Measurements from ENCODE around the gene ACTL6B.

The ACTL6B gene

GRCh38 chr7:100626530-100627237 is 29.6 kb downstream of the ACTL6B start:
- DNase-seq = peak; percentile 51

DNA sequence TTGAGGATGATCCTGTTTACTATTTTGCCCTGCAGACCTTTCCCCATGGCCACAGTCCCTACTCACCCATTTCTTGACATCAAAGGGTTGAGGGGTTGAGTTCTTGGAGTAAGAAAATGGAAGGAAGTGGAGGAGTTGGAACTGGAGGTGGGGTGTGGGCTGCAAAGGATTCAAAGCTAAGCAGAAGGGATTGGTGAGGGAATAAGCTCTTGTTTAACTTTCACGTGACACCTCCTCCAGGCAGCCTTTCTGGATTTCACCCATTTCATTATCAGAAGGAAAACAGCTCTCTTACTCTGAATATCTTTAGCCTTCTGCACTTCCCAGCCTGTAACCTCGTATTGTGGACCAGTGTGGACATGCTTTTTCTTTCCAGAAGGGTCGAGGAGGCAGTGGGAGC is 30.2 kb downstream of the ACTL6B start:
- DNase-seq = no peak

- DNase-seq = no peak
Observed at GRCh38 chr7:100623951-100624824, 32.1 kb downstream of the ACTL6B start.

GRCh38 chr7:100621554-100621953 is 34.7 kb downstream of the ACTL6B start:
- no peak for DNase-seq

DNA sequence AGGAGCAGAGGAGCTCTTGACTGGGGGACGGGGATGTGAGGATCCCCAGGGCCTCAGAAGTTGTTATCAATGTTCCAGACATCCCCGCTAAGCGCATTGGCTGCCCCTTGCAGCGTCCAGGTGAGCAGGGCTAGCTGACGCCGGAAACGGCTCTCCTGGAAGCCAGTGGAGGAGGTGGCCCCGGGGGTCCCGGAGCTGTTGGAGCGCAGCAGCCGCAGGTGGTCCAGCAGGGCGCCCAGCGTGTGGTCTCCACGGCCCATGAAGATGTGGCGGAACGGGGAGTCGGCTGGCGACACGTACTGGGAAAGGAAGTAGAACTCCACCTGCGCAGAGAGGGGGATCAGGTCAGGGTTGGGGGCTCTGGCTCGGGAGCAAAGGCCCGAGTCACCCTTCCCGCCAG is 35.4 kb downstream of the ACTL6B start:
- no peak for DNase-seq

GRCh38 chr7:100620239-100620638 is 36.0 kb downstream of the ACTL6B start:
- DNase-seq = no peak

- DNase-seq = no peak
Observed at GRCh38 chr7:100614308-100614861, 41.9 kb downstream of the ACTL6B start.

- DNase-seq = no peak
Observed at GRCh38 chr7:100613412-100614175, 42.7 kb downstream of the ACTL6B start.

GRCh38 chr7:100612730-100613390 is 43.4 kb downstream of the ACTL6B start:
- DNase-seq = no peak

- peak; percentile 88 for DNase-seq
Observed at GRCh38 chr7:100611983-100612729, 44.1 kb downstream of the ACTL6B start, which contains the start of gene MOSPD3. Gene MOSPD3 (plus strand): TSS chr7:100612540. CDS start chr7:100612792, 252 bp downstream.

GRCh38 chr7:100609958-100610357 is 46.3 kb downstream of the ACTL6B start:
- DNase-seq = no peak

DNA sequence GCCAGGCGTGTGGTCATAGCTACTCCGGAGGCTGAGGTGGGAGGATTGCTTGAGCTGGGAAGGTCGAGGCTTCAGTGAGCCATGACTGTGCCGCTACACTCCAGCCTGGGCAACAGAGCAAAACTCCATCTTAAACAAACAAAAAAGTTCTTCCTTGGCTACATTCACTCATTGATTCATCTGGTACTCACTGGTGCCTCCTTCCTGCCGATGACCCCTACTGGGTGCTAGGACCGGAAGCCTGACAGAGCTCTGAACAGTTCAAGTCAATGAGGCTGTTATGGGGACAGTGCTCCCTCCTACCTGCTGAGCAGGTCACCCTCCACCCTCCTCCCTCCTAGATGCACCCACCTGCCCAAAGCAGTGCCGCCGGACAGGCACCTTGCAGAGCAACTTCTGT is 49.1 kb downstream of the ACTL6B start:
- no peak for DNase-seq

DNA sequence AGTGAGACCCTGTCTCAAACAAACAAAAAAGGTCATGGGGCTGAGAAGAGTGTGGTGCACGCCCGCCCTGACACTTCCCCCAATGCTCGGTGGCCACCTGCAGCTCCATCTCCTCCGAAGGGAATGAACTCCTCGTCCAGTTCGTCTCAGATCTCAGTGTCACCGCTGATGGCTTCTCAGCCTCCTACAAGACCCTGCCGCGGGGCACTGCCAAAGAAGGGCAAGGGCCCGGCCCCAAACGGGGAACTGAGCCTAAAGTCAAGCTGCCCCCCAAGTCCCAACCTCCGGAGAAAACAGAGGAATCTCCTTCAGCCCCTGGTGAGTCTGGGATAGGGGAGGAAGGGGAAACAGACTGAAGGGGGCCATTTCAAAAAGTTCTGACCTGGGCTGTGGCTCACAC is 49.9 kb downstream of the ACTL6B start:
- DNase-seq = no peak

DNA sequence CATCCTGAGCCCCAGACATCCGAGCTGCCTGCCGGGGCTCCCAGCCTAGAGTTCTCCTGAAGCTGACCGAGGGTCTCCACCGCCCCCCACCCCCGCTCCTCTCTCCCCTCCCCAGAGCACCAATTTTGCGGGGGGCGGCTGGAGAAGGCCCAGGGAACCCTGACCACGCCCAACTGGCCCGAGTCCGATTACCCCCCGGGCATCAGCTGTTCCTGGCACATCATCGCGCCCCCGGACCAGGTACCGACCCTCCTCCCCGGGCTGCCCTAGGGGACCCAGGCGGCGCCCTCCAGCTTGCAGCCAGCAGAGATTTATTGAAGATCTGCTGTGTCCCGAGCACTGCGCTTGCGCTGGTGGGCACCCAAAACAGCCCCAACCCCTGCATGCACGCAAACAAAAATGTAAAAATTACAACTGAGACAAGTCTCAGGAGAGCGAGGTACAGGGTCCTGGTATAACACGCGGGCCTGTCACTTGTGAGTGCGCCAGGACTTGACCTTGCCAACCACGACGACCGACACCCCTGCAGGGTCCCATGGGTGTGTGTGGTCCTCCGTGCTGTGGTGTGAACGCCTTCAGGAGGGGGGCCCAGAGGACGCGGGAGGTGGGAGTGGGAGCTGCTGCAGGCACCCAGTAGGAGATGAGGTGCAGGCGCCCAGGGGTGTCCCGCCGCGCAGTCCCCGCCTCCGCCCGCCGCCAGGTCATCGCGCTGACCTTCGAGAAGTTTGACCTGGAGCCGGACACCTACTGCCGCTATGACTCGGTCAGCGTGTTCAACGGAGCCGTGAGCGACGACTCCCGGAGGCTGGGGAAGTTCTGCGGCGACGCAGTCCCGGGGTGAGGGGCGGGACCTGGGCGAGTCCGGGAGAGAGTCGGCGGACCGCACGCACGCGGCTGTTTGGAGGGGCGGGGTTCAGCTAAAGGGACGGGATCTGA is 51.0 kb downstream of the ACTL6B start:
- DNase-seq = no peak

DNA sequence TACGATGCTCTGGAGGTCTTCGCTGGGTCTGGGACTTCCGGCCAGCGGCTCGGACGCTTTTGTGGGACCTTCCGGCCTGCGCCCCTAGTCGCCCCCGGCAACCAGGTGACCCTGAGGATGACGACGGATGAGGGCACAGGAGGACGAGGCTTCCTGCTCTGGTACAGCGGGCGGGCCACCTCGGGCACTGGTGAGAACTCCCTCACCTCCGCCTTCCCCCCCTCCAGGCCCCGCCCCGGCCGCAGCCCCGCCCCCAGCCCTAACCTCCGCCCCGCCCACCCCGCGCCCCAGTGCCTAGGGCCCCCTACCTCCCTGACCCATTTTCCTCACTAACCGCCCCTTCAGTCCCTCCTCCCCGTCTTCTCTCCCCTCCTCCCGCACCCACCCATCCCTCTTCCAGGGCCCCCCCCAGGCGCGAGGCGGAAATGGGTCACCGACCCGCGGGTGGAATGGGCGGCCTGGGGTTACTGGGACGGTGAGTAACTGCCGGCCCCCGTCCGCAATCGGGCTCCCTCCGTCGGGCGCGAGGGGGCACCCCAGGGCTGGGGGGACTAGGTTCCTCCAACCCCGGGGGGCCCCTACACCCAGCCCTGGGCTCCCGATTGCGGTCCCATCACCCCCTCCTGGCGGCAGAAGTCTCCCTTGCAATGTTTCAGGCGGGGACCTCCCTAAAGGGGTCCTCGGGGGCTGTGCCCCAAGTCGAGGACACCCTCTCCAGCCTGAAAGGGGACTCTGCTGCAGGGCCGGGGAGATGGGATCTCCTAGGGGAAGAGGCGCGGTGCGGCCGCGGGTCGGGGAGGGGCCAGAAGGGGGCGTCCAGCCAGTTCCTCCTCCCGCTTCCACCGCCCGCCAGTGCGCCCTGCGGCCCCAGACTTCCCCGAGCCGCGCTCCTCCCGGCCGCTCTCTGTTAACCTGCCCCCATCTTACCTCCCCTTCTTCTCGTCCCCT is 51.9 kb downstream of the ACTL6B start:
- DNase-seq = peak; percentile 89

GRCh38 chr7:100603726-100604027 is 52.6 kb downstream of the ACTL6B start:
- DNase-seq = no peak

GRCh38 chr7:100602889-100603725 is 53.1 kb downstream of the ACTL6B start:
- DNase-seq = no peak

GRCh38 chr7:100600730-100601038 is 55.6 kb downstream of the ACTL6B start:
- DNase-seq = no peak
